Inferior parietal cortex (tissue), 1 donor: ENCODE measurements around the gene SPOPL.
"Not testable (repeated sequence)": the region's sequence is repeated elsewhere in the genome, so short reads cannot be mapped to it uniquely, and the experiment has no call there.

Experiments used
- DNase-seq: peaks from one replicate; pipeline ENCODE4 v3.0.0-alpha.2; 2016; ENCODE audit errors: extremely low spot score

SPOPL gene

DNA sequence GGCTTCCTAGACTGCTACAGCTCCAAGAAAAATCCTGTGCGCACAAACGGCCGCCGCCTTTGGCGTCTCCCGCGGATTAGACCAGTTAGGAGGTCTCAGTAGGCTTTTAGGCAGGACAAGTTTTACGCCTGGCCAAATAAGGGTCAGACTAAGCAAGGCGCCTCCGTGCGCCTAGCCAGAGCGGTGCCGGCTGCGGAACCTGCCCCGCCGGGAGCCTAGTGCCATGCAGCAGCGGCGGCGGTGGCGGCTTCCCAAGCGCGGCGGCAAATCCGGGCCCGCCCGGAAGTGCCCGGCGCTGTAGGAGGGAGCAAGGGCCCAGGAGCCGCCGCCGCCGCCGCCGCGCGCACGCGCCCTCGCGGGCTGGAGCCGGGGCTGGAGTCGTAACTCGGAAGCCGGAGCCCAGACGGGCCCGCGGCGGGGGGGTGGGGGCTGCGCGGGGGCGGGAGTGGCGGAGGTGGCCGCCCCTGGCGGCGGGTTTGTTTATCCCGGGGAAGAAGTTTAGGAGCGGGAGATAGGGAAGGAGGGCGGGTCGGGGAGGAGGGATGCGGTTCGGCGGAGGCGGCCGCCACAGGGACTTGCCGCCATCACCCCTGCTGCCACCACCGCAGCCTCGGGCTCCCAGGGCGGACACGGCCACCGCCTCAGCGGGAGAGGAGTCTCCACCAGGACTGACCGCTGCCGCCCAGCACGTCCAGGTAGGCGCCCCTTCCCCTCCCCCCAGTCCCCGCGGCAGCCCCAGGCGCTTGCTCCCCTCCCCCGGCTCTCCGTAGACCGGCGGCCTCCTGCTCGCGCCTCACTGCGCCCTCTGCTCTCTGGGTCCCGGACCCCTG is at the start of gene SPOPL:
Gene SPOPL (plus strand): TSS at position 346 of the 830 bp plus-strand sequence. CDS start 48,447 bp downstream, outside the sequence.
- DNase-seq, result peak; percentile 81

GRCh38 chr2:138452324-138452723 is 49.2 kb upstream of the SPOPL start:
- no peak for DNase-seq

DNA sequence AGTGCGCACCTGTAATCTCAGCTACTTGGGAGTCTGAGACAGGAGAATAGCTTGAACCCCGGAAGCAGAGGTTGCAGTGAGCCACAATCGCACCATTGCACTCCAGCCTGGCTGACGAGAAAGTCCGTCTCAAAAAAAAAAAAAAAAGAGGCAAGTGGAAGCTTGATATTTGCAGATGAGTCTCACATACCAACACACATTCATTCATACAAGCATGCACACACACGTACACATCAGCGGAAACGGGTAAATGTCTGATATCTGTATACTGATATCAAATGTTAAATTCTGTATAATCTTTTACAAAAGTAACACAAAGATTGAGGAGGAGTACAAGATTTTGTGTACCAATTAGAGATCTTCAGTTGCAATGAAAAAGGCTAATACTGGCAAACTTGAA is 47.8 kb upstream of the SPOPL start:
- DNase-seq, result no peak

DNA sequence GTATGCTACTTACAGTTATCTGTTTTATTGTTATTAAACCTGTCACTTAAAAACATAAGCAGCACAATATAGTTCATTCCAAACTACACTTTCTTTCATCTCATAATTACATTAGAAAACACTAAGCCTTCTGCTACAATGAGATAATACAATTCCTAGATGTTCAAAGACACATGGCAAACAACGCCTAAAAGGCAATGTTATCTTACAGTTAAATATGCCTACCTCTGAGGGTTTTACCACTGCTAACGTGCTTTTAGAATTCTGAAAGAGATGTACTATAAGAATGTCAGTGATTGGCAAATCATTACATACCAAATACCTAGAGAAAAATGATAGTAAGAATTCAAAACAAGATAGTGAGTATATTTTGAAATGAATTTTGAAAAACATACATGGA is 46.8 kb upstream of the SPOPL start:
- DNase-seq, result no peak

DNA sequence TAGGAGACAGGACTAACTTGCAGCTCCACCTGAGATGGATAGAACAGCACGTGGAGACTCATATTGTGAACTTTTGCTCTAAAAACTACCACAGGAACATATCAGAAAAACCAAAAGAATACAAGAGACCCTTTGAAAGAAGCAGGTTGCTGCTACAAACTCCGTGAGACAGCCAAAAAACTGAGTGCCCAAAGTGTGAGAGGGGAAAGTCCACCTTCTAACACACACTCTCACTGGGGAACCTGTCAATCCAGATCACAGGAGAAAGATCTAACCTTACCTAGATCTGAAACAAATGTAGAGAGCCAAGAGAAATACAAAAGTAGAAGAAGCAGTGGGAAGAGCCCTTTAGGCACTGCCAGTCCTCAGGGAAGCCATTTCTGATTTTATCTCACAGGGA is 46.3 kb upstream of the SPOPL start:
- DNase-seq, result no peak

DNA sequence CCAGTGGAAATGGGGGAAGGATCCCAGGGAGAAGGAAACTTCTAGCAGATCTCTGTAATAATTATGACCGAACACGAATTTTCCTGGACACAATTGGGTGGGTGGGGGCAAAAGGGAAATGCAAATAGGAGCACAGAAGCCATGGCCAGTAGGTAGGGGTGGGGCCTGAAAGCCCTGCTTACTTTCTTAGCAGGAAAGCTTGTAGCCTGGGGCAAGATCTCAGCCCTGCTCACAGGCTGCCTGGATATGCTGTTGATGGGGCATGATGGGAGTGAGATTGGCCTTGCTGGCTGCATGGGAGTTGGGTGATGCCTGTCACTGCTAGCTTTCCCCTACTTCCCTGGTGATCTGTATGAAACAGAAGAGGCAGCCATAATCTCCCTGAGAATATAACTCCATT is 45.9 kb upstream of the SPOPL start:
- DNase-seq, result no peak

GRCh38 chr2:138462689-138463088 is 38.9 kb upstream of the SPOPL start:
- DNase-seq, result not testable (repeated sequence)

GRCh38 chr2:138468617-138469016 is 33.0 kb upstream of the SPOPL start:
- no peak for DNase-seq

DNA sequence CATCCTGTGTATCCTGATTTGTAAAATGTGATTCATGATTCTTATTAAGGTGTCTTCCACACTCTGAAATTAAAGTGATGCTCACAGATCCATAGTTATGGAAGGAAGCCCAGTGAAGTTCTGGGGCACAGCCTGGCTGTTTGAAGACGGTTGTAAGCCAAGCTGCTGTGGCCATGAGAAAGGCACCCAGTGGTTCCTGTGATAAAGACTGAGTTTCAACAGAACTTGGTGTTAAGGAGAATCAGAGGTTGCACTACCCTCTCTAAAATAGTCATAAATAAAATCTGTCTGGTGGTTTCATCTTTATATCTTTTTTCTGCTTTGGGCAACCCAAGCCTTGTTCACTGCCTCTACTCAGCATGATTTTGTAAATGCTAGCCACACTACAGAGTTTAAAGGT is 32.2 kb upstream of the SPOPL start:
- DNase-seq, result no peak

- DNase-seq, result peak; percentile 36
Observed at GRCh38 chr2:138470941-138471340, 30.6 kb upstream of the SPOPL start.

- no peak for DNase-seq
Observed at GRCh38 chr2:138474100-138474825, 27.3 kb upstream of the SPOPL start.

GRCh38 chr2:138475277-138475776 is 26.2 kb upstream of the SPOPL start:
- no peak for DNase-seq

DNA sequence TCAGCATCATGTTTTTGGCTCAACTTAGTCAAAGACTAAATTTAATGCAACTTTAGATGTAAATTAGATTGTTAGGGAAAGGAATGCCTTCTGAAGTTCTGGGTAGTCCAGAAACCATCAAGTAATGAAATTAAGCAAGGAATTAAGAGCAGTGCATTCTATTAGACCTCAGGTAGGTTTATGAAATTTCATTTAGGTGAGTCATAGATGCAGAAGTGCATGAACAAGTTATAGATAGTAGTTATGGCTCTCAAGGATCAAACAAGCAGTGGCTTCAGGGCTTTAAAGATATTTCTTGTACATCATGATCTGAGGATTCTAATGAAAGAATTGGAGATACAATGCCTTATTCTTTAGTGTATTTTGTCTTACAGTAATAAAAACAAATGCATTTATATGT is 25.4 kb upstream of the SPOPL start:
- no peak for DNase-seq

- DNase-seq, result no peak
Observed at GRCh38 chr2:138476940-138477339, 24.6 kb upstream of the SPOPL start.

- DNase-seq, result not testable (repeated sequence)
Observed at GRCh38 chr2:138482796-138483195, 18.8 kb upstream of the SPOPL start.

- DNase-seq, result no peak
Observed at GRCh38 chr2:138485019-138485418, 16.6 kb upstream of the SPOPL start.

DNA sequence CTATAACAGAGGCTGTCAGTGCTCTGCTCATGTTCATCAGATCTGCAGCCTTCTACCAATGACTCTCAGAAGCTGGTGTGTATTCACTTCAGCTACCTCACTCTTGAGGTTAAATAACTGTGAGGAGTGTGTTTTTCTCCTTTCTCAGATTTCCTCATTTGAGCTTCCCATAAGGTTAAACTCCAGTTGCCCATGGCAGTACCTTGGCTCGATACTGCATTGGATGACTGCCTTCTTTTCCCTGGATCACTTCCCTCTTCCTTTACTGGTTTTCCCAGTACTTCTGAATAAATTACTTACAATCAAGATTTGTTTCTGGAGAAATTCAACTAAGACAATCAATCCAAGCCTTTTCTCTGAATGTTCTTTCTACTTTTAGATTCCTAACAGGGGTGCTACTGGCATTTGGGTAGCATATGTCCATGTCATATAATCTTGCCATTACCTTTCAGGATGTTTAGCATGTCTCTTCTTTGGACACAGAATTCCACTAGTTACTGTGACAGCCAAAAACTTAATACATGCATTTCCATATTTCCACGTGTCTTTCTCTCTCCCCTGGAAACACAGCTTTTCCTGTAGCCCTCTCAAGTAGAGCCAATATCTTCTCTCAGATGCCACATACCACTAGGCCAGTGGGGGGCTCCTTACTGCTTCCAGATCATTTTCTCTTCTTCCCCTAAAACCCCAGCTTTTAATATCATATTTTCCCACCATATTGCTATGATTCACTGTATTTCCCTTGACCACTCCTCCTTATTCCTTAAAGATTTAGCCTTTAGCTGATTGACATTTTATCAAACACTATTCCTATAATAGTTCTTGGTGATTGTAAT is 15.0 kb upstream of the SPOPL start:
- DNase-seq, result no peak

GRCh38 chr2:138490673-138491494 is 10.7 kb upstream of the SPOPL start:
- DNase-seq, result no peak

GRCh38 chr2:138491495-138491862 is 10.1 kb upstream of the SPOPL start:
- no peak for DNase-seq

DNA sequence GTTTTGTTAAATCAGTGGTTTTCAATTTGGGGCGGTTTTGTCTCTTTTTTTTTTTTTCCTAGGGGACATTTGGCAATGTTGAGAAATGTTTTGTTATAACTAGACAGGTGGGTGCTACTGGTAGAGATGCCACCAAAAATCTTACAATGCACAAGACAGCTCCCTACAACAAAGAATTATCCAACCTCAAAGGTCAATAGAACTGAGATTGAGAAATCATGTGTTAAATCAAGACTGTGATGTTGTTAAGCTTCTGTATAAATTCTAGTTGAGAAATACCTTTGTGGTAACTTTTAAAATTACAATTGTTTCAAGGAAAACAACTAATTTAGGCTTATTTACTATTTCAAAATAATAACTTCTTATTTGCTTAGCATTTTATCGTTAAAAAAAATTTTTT is 9.4 kb upstream of the SPOPL start:
- no peak for DNase-seq

- no peak for DNase-seq
Observed at GRCh38 chr2:138493334-138493733, 8.2 kb upstream of the SPOPL start.
